Measurements from ENCODE around the gene NUP214. TPM values are rescaled to one million over a fixed set of nuclear protein-coding genes. Genes with fewer than 3 reads are reported as not detected.

The NUP214 gene
- total and polyA plus RNA-seq, 7 donors = 11.8 to 28.1 (median 20.1) TPM

DNA sequence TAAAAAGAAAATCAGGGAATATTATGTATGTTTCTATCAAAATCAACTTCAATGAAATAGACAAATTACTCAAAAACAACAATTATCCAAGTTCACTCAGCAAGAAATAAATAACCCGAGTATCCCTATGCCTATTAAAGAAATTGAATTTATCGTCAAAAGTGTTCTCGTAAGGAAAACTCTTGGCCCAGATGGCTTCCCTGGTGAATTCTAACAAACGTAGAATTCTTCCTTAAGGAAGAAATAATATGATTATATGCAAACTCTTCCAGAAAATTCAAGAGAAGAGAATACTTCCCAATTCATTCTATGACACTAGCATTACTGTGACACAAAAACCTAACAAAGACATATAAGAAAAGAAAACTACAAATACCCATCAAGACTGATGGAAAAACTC, 121.2 kb downstream of the NUP214 start:
- H3K9me3 ChIP-seq = peaks cover 3% of the 10 kb centered on the region
- ATAC-seq (no peak), DNase-seq (no peak)
- TF ChIP-seq, protein P1, sequence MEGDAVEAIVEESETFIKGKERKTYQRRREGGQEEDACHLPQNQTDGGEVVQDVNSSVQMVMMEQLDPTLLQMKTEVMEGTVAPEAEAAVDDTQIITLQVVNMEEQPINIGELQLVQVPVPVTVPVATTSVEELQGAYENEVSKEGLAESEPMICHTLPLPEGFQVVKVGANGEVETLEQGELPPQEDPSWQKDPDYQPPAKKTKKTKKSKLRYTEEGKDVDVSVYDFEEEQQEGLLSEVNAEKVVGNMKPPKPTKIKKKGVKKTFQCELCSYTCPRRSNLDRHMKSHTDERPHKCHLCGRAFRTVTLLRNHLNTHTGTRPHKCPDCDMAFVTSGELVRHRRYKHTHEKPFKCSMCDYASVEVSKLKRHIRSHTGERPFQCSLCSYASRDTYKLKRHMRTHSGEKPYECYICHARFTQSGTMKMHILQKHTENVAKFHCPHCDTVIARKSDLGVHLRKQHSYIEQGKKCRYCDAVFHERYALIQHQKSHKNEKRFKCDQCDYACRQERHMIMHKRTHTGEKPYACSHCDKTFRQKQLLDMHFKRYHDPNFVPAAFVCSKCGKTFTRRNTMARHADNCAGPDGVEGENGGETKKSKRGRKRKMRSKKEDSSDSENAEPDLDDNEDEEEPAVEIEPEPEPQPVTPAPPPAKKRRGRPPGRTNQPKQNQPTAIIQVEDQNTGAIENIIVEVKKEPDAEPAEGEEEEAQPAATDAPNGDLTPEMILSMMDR (IDR thresholded peaks at IDR 0.05) = no peak
- WGBS, 3 donors = 69 to 83% (median 80%) methylated on average over 4 of the region's 4 CpGs
- H3K4me1 ChIP-seq = no peaks in the 10 kb centered on the region
- no peaks in the 10 kb centered on the region for H3K27me3 ChIP-seq (ENCODE audit: insufficient read depth in 3 of 3, low read length in 2 of 3)
- intact Hi-C loops (cut with DNase I) = loop anchor here in 1 of 2 donors (10.0 kb wide), 1 partner anchor 88 kb away; no protein-coding TSS in a partner anchor
- no peak overlapping the region for H3K27ac ChIP-seq
- H3K4me3 ChIP-seq = no peak overlapping the region
- H3K36me3 ChIP-seq (ENCODE audit: insufficient read depth in 1 of 2, low read depth in 1 of 2) = no peaks in the 10 kb centered on the region

DNA sequence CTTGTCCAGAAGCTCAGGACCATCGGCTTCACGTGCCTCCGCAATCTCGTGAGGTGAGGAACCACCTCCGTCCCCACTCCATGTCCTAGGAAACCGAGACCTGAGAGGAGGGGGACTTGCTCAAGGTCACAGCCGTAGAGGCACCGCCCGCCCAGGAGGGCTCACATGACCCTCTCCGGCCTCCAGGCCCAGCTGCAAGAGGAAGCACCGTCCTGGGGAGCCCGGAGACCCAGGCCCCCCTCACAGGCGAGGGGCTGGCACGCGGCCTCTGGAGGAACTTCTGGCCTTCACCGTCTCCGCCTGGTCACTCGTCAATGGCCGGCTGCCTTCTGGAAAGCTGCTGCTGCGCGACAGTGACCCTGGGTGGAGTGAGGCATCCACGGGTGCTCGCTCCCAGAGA, 126.7 kb downstream of the NUP214 start:
- H3K9me3 ChIP-seq = no peaks in the 10 kb centered on the region
- WGBS, 3 donors = 91 to 95% (median 94%) methylated on average over 23 of the region's 23 CpGs
- no peaks in the 10 kb centered on the region for H3K27me3 ChIP-seq (ENCODE audit: insufficient read depth in 3 of 3, low read length in 2 of 3)
- H3K27ac ChIP-seq = no peak overlapping the region
- ATAC-seq (no peak), DNase-seq (no peak)
- H3K36me3 ChIP-seq (ENCODE audit: insufficient read depth in 1 of 2, low read depth in 1 of 2) = no peaks in the 10 kb centered on the region
- TF ChIP-seq, protein P1 (IDR thresholded peaks at IDR 0.05) = no peak
- intact Hi-C loops (cut with DNase I) = no loop called here
- peak overlapping the region; percentile 29 for H3K4me3 ChIP-seq
- peaks cover 36% of the 10 kb centered on the region for H3K4me1 ChIP-seq

DNA sequence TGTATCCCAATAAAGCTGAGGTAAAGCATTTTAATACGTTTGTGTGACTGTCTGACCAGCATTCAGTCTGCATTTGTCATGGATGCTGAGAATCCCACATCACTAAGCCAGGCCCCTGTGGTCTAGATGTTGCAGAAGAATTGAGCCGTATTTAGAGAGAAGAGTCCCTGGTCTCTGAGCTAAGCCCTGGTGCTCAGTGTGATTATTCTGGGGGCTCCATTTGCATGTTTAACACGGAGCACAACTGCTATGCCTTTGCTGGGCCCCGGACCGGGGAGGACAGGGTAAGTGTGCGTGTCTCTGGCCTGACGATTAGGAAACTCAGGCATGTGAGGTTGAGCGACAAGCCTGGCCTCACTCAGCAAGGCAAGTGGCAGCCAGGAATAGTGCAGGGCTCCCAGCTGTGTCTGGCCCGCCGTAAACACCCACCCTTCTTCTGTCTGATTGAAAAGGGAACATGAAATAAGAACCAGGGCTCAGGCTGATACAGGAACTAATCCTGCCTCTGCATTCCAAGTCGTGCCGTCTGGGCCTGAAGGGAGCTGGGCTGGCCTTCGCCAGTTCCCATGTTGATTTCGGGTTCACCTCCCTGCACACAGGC, 128.6 kb downstream of the NUP214 start:
- DNase-seq (peak; percentile 67 to 87), ATAC-seq (peak; percentile 81 to 88 (median 84))
- H3K27me3 ChIP-seq (ENCODE audit: insufficient read depth in 3 of 3, low read length in 2 of 3) = no peaks in the 10 kb centered on the region
- H3K27ac ChIP-seq = peak overlapping the region; percentile 89
- peaks cover 0 to 6% of the 10 kb centered on the region in 2 donors for H3K36me3 ChIP-seq (ENCODE audit: insufficient read depth in 1 of 2, low read depth in 1 of 2)
- peaks cover 47% of the 10 kb centered on the region for H3K4me1 ChIP-seq
- no peak overlapping the region for H3K4me3 ChIP-seq
- TF ChIP-seq, protein P1 (IDR thresholded peaks at IDR 0.05) = no peak
- intact Hi-C loops (cut with DNase I) = no loop called here
- H3K9me3 ChIP-seq = no peaks in the 10 kb centered on the region
- WGBS, 3 donors = 22 to 41% (median 28%) methylated on average over 14 of the region's 14 CpGs

DNA sequence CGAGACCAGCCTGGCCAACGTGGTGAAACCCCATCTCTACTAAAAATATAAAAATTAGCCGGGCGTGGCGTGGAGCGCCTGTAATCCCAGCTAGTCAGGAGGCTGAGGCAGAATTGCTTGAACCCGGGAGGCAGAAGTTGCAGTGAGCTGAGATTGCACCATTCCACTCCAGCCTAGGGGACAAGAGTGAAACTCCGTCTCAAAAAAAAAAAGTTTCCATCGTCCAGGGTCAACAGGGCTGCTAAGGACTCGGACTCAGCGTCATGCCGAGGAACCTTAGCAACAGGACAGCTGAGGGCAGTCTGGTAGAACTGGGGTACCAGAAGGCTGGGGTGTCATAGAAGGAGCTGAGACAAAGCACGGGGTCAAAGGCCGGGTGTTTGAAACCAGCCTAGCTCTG, 129.2 kb downstream of the NUP214 start:
- ATAC-seq (no peak), DNase-seq (no peak)
- H3K27me3 ChIP-seq (ENCODE audit: insufficient read depth in 3 of 3, low read length in 2 of 3) = no peaks in the 10 kb centered on the region
- H3K4me3 ChIP-seq = no peak overlapping the region
- intact Hi-C loops (cut with DNase I) = loop anchor here in 1 of 2 donors (5.0 kb wide), 1 partner anchor 83 kb away; no protein-coding TSS in a partner anchor
- H3K4me1 ChIP-seq = peaks cover 47% of the 10 kb centered on the region
- H3K9me3 ChIP-seq = no peaks in the 10 kb centered on the region
- peak overlapping the region; percentile 89 for H3K27ac ChIP-seq
- peaks cover 0 to 12% of the 10 kb centered on the region in 2 donors for H3K36me3 ChIP-seq (ENCODE audit: insufficient read depth in 1 of 2, low read depth in 1 of 2)
- TF ChIP-seq, protein P1 (IDR thresholded peaks at IDR 0.05) = no peak
- WGBS, 3 donors = 54 to 85% (median 59%) methylated on average over 14 of the region's 14 CpGs
